ENCODE results near the gene DNAJA4. TPM values are rescaled to one million over a fixed set of nuclear protein-coding genes. Genes with fewer than 3 reads are reported as not detected.

The DNAJA4 gene
- total and polyA plus RNA-seq, 9 of the 15 experiments (the other 6 are each of a cell fraction or from before 2014, with no cell fraction given) = 0.11 to 1.0 (median 0.16) TPM; not detected in 4

- H2AFZ ChIP-seq (ENCODE audit: low read depth, low read length) = no peak overlapping the region
- H3K4me2 ChIP-seq (ENCODE audit: insufficient read depth, low read length) = no peak overlapping the region
- peaks cover 3 to 31% of the 10 kb centered on the region in 2 experiments; a peak in 4 of 5 replicates for H3K27me3 ChIP-seq (ENCODE audit: control insufficient read depth in 2 of 2, insufficient read depth in 2 of 2, low read length in 2 of 2)
- no peaks in the 10 kb centered on the region for H3K79me2 ChIP-seq (ENCODE audit: control insufficient read depth, insufficient read depth, low read length)
- no peak overlapping the region for H3K27ac ChIP-seq (ENCODE audit: extremely low read depth, low read depth, low read length)
- H4K20me1 ChIP-seq (replicated peaks; ENCODE audit: control insufficient read depth, insufficient read depth, low read length) = no peaks in the 10 kb centered on the region
- no peak overlapping the region for H3K9ac ChIP-seq (ENCODE audit: insufficient read depth in 1 of 2, low read depth in 2 of 2, low read length in 2 of 2)
- DNase-seq (ENCODE audit: extremely low read depth in 1 of 4, low spot score in 3 of 4) (no peak), ATAC-seq (no peak), FAIRE-seq (no peak)
- TF ChIP-seq DDX20 (tag; IDR thresholded peaks at IDR 0.05; ENCODE audit: low read depth) = no peak
- no peak for TF ChIP-seq C11orf30 (IDR thresholded peaks at IDR 0.05; ENCODE audit: low read depth)
- TF ChIP-seq PHF20 (IDR thresholded peaks at IDR 0.05; ENCODE audit: partially characterized antibody) = no peak
- no peak for TF ChIP-seq NCOA2 (IDR thresholded peaks at IDR 0.05; ENCODE audit: partially characterized antibody in 2 of 2)
- no peak for TF ChIP-seq PRMT5 (CRISPR knock-in tag; IDR thresholded peaks at IDR 0.05)
- no peak for TF ChIP-seq BMI1 (IDR thresholded peaks at IDR 0.05; ENCODE audit: low read length)
- no peak for TF ChIP-seq ZNF561 (CRISPR knock-in tag; conservative IDR thresholded peaks at IDR 0.05)
- TF ChIP-seq ZNF232 (CRISPR knock-in tag; IDR thresholded peaks at IDR 0.05) = no peak
- TF ChIP-seq TGIF2 (CRISPR knock-in tag; IDR thresholded peaks at IDR 0.05) = no peak
- TF ChIP-seq CBX2 (IDR thresholded peaks at IDR 0.05; ENCODE audit: insufficient read depth, low read length, poor library complexity, severe bottlenecking) = no peak
- TF ChIP-seq SAP30 (IDR thresholded peaks at IDR 0.05; ENCODE audit: borderline replicate concordance, insufficient read depth, low read depth, low read length, poor library complexity, severe bottlenecking) = no peak
- ChIA-PET CTCF (ENCODE audit: low intra/inter-chr PET ratio) (no interaction called here), POLR2A (interaction anchor here (0.9 to 2.3 kb wide), 5 partner anchors 11 to 148 kb away, joined by 3 to 6 read pairs (median 4); no protein-coding TSS in a partner anchor)
- no peaks in the 10 kb centered on the region for H3K9me3 ChIP-seq (replicated peaks; ENCODE audit: control insufficient read depth, insufficient read depth, low read depth, low read length)
- BruUV-seq (replicated peaks) = no TSS peak
- no peak overlapping the region for H3K4me3 ChIP-seq
- WGBS (ENCODE audit: insufficient coverage, low coverage, missing lambda C conversion rate) = 33% methylated on average over 4 of the region's 4 CpGs
- H3K9me1 ChIP-seq (ENCODE audit: control insufficient read depth, insufficient read depth, low read length) = peaks cover 2% of the 10 kb centered on the region
- no peaks in the 10 kb centered on the region for H3K36me3 ChIP-seq (ENCODE audit: control insufficient read depth, insufficient read depth, low read length)
- intact Hi-C loops (cut with micrococcal nuclease) = no loop called here
- H3K4me1 ChIP-seq (replicated peaks in 1 of 2; ENCODE audit: control insufficient read depth in 2 of 2, insufficient read depth in 2 of 2, low read length in 2 of 2) = peaks cover 4 to 12% of the 10 kb centered on the region in 2 experiments; a peak in 4 of 5 replicates
- in situ Hi-C loops (cut with MboI) = no loop called here
Measured at GRCh38 chr15:78321786-78322185, 57.4 kb downstream of the DNAJA4 start.

Measured in K562 (cell line).